H1 (cell line): ENCODE results near the gene CDK5. TPM values are rescaled to one million over a fixed set of nuclear protein-coding genes. Genes with fewer than 3 reads are reported as not detected.

Experiments
- ASH2L ChIP-seq: fragments of 200-600, 300-600 bp; sonication (generic); IDR thresholded peaks from one replicate; pipeline ENCODE4 v1.7.1; 2017; ENCODE audit warnings: low read length
- ATF2 ChIP-seq: IDR thresholded peaks from 2 replicates; pipeline ENCODE4 v1.6.1; 2012; ENCODE audit warnings: low read length, inconsistent platforms
- ATF3 ChIP-seq: IDR thresholded peaks from 2 replicates; pipeline ENCODE4 v1.6.1; 2011; ENCODE audit warnings: low read depth, mild to moderate bottlenecking, low read length; ENCODE audit not compliant: insufficient read depth
- BCL11A ChIP-seq, 2 experiments: IDR thresholded peaks; one replicate each; pipeline ENCODE4 v1.6.1; 2011; ENCODE audit warnings: low read depth in 2 of 2, low read length in 2 of 2, mild to moderate bottlenecking in 2 of 2
- CHD2 ChIP-seq: IDR thresholded peaks from 2 replicates; pipeline ENCODE4 v1.6.1; 2012; ENCODE audit warnings: low read length, improper control_type of control experiment
- CTCF ChIP-seq, 3 experiments: IDR thresholded peaks; 1 replicate in 2 of 3; 2 replicates in 1 of 3; pipeline versions ENCODE4 v1.5.1 to v1.6.1; 2011; ENCODE audit warnings: low read length in 3 of 3, mild to moderate bottlenecking in 3 of 3, inconsistent platforms in 2 of 3, low read depth in 1 of 3, moderate library complexity in 1 of 3; ENCODE audit not compliant: insufficient read depth in 1 of 3; ENCODE audit errors: control extremely low read depth in 1 of 3
- EGR1 ChIP-seq: IDR thresholded peaks from 2 replicates; pipeline ENCODE4 v1.6.1; 2011; ENCODE audit warnings: low read depth, low read length, borderline replicate concordance
- HDAC2 ChIP-seq, 2 experiments: fragments of 300-600 bp in 1 of 2; sonication (generic) in 1 of 2; IDR thresholded peaks; 2 replicates each; pipeline ENCODE4 v1.6.1; 2011 to 2012; ENCODE audit warnings: low read depth in 2 of 2, low read length in 2 of 2, mild to moderate bottlenecking in 2 of 2, moderate library complexity in 2 of 2, borderline replicate concordance in 1 of 2, inconsistent platforms in 1 of 2
- JUN ChIP-seq: IDR thresholded peaks from 2 replicates; pipeline ENCODE4 v1.6.1; 2011; ENCODE audit warnings: low read depth, mild to moderate bottlenecking, improper control_type of control experiment, low read length
- NRF1 ChIP-seq: IDR thresholded peaks from 2 replicates; pipeline ENCODE4 v1.6.1; 2011; ENCODE audit warnings: mild to moderate bottlenecking, low read depth, low read length, improper control_type of control experiment
- PHF8 ChIP-seq: fragments of 200-600 bp; sonication (generic); conservative IDR thresholded peaks from 2 replicates; pipeline ENCODE4 v1.7.1; 2012; ENCODE audit warnings: low read depth, mild to moderate bottlenecking, inconsistent platforms, low read length, moderate library complexity
- RXRA ChIP-seq: IDR thresholded peaks from 2 replicates; pipeline ENCODE4 v1.6.1; 2011; ENCODE audit warnings: low read depth, mild to moderate bottlenecking, low read length, moderate library complexity; ENCODE audit not compliant: insufficient read depth
- SAP30 ChIP-seq: fragments of 300-600 bp; sonication (generic); IDR thresholded peaks from 2 replicates; pipeline ENCODE4 v1.7.1; 2012; ENCODE audit warnings: low read length, moderate library complexity, mild to moderate bottlenecking, inconsistent platforms; ENCODE audit not compliant: insufficient read depth, insufficient replicate concordance
- SIRT6 ChIP-seq: IDR thresholded peaks from one replicate; pipeline ENCODE4 v1.7.1; 2012; ENCODE audit warnings: low read length, inconsistent platforms
- SIX5 ChIP-seq: IDR thresholded peaks from 2 replicates; pipeline ENCODE4 v1.6.1; 2011; ENCODE audit warnings: mild to moderate bottlenecking, low read depth, low read length
- SP2 ChIP-seq: IDR thresholded peaks from 2 replicates; pipeline ENCODE4 v1.6.1; 2012; ENCODE audit warnings: mild to moderate bottlenecking, low read length, inconsistent platforms
- SP4 ChIP-seq: IDR thresholded peaks from 2 replicates; pipeline ENCODE4 v1.6.1; 2012; ENCODE audit warnings: low read length, inconsistent platforms
- USF2 ChIP-seq: IDR thresholded peaks from 2 replicates; pipeline ENCODE4 v1.6.1; 2011; ENCODE audit warnings: low read length, improper control_type of control experiment
- polyA plus RNA-seq, 7 experiments: library from polyadenylated mRNA; depleted of rRNA in 3 of 7; stranded (reverse) in 5 of 7; unstranded in 2 of 7; fragments of >200 nt in 5 of 7; fragments of 200-250 nt in 2 of 7; gene quantifications; 1 replicate in 5 of 7; 2 replicates in 1 of 7; 4 replicates in 1 of 7; pipeline versions ENCODE4 v1.2.1 to v1.2.3, GENCODE V29; 2011 to 2013; ENCODE audit warnings: missing spikeins in 2 of 7, mixed read lengths in 2 of 7
- total RNA-seq: library from RNA; stranded (reverse); fragmentation: NEBNext Ultra II Directional; extraction: Animal tissue kit (Norgen Biotek cat#: 25700); gene quantifications from 2 replicates; pipeline ENCODE4 v1.2.1, GENCODE V29; 2021

CDK5 gene
- total and polyA plus RNA-seq, 2 of the 8 experiments (the other 6 are each of a cell fraction or from before 2014, with no cell fraction given), result 22.8 to 37.2 TPM

- TF ChIP-seq ATF3 (no peak), SP2 (no peak), SAP30 (no peak), RXRA (no peak), SIRT6 (no peak), HDAC2 (IDR thresholded peaks at IDR 0.05; ENCODE audit: borderline replicate concordance in 1 of 2, low read depth in 2 of 2, low read length in 2 of 2) (0 out of 4 replicates have a peak, but pooled peaks of 1 of the 2 experiments have one; percentile 65), CHD2 (no peak), USF2 (no peak), BCL11A (IDR thresholded peaks at IDR 0.05; ENCODE audit: low read depth in 2 of 2, low read length in 2 of 2) (no peak), ASH2L (no peak), ATF2 (no peak), NRF1 (no peak), JUN (no peak), PHF8 (peak; percentile 49; the same call in 1 of the 2 replicates), CTCF (IDR thresholded peaks at IDR 0.05; ENCODE audit: control extremely low read depth in 1 of 3, insufficient read depth in 1 of 3, low read depth in 1 of 3, low read length in 3 of 3) (no peak), SP4 (no peak), SIX5 (peak; percentile 43; the same call in 1 of the 2 replicates), EGR1 (no peak)
Observed at GRCh38 chr7:151083071-151083823, 25.6 kb upstream of the CDK5 start, which contains the start of gene TMUB1 (continued).
